Trophoblast cell (in vitro differentiated cells and primary cell): ENCODE data around the gene UQCC5.

Experiments used
- DNase-seq, 2 donors: peaks; one replicate each; pipeline ENCODE4 v3.0.0-alpha.2; 2016
- H2AFZ ChIP-seq: 2 replicates; pipeline ENCODE4 v1.6.1; 2013; ENCODE audit warnings: low read length, moderate library complexity, mild to moderate bottlenecking; ENCODE audit not compliant: insufficient read depth, poor library complexity
- H2AK5ac ChIP-seq: 2 replicates; pipeline ENCODE4 v1.6.1; 2013; ENCODE audit warnings: mild to moderate bottlenecking, low read length
- H2BK120ac ChIP-seq: 2 replicates; pipeline ENCODE4 v1.6.1; 2013; ENCODE audit warnings: low read length, mild to moderate bottlenecking, moderate library complexity; ENCODE audit not compliant: insufficient read depth, poor library complexity
- H2BK12ac ChIP-seq: 2 replicates; pipeline ENCODE4 v1.6.1; 2013; ENCODE audit warnings: mild to moderate bottlenecking, low read length, moderate library complexity
- H2BK5ac ChIP-seq: 2 replicates; pipeline ENCODE4 v1.6.1; 2013; ENCODE audit warnings: low read length, low read depth, moderate library complexity, mild to moderate bottlenecking; ENCODE audit not compliant: poor library complexity
- H3K14ac ChIP-seq: 2 replicates; pipeline ENCODE4 v1.6.1; 2013; ENCODE audit warnings: mild to moderate bottlenecking, low read length
- H3K18ac ChIP-seq: 2 replicates; pipeline ENCODE4 v1.6.1; 2013; ENCODE audit warnings: mild to moderate bottlenecking, low read length
- H3K23ac ChIP-seq: 2 replicates; pipeline ENCODE4 v1.6.1; 2013; ENCODE audit warnings: low read length
- H3K27ac ChIP-seq: 2 replicates; pipeline ENCODE4 v1.5.1; 2013; ENCODE audit warnings: low read depth, mild to moderate bottlenecking, inconsistent platforms, low read length, moderate library complexity
- H3K27me3 ChIP-seq: 2 replicates; pipeline ENCODE4 v1.6.1; 2013; ENCODE audit warnings: inconsistent platforms, mild to moderate bottlenecking, low read length, moderate library complexity; ENCODE audit not compliant: insufficient read depth
- H3K36me3 ChIP-seq, 2 experiments: 1 replicate in 1 of 2; 2 replicates in 1 of 2; pipeline ENCODE4 v1.6.1; 2013; ENCODE audit warnings: low read length in 2 of 2, mild to moderate bottlenecking in 2 of 2, moderate library complexity in 1 of 2; ENCODE audit not compliant: insufficient read depth in 2 of 2, control insufficient read depth in 1 of 2
- H3K4ac ChIP-seq: 2 replicates; pipeline ENCODE4 v1.6.1; 2013; ENCODE audit warnings: low read depth, mild to moderate bottlenecking, low read length, moderate library complexity
- H3K4me1 ChIP-seq, 2 experiments: 1 replicate in 1 of 2; 2 replicates in 1 of 2; pipeline ENCODE4 v1.6.1; 2013; ENCODE audit warnings: low read length in 2 of 2, mild to moderate bottlenecking in 2 of 2, moderate library complexity in 1 of 2; ENCODE audit not compliant: insufficient read depth in 2 of 2, control insufficient read depth in 1 of 2
- H3K4me2 ChIP-seq: 2 replicates; pipeline ENCODE4 v1.6.1; 2013; ENCODE audit warnings: inconsistent platforms, mild to moderate bottlenecking, low read length, moderate library complexity
- H3K4me3 ChIP-seq: 2 replicates; pipeline ENCODE4 v1.5.1; 2013; ENCODE audit warnings: mild to moderate bottlenecking, low read depth, low read length, inconsistent platforms
- H3K79me1 ChIP-seq: one replicate; pipeline ENCODE4 v1.6.1; 2013; ENCODE audit warnings: low read length
- H3K79me2 ChIP-seq: 2 replicates; pipeline ENCODE4 v1.6.1; 2013; ENCODE audit warnings: low read length, mild to moderate bottlenecking; ENCODE audit not compliant: control insufficient read depth, insufficient read depth, poor library complexity
- H3K9ac ChIP-seq: 2 replicates; pipeline ENCODE4 v1.6.1; 2013; ENCODE audit warnings: mild to moderate bottlenecking, low read length
- H3K9me3 ChIP-seq: 2 replicates; pipeline ENCODE4 v1.6.1; 2013; ENCODE audit warnings: low read depth, mild to moderate bottlenecking, control low read depth, inconsistent platforms, low read length; ENCODE audit not compliant: insufficient read depth
- H4K12ac ChIP-seq: 2 replicates; pipeline ENCODE4 v1.6.1; 2013; ENCODE audit warnings: low read depth, mild to moderate bottlenecking, low read length, moderate library complexity
- H4K8ac ChIP-seq: 2 replicates; pipeline ENCODE4 v1.6.1; 2013; ENCODE audit warnings: low read depth, mild to moderate bottlenecking, low read length, moderate library complexity
- H4K91ac ChIP-seq: one replicate; pipeline ENCODE4 v1.6.1; 2013; ENCODE audit warnings: low read depth, mild to moderate bottlenecking, low read length, moderate library complexity
- WGBS: extraction: QIAGEN DNeasy Blood & Tissue Kit; methylation state at CpG from one replicate; pipeline ENCODE4 v1.1.7; 2013; ENCODE audit warnings: missing lambda C conversion rate; ENCODE audit not compliant: insufficient read length, insufficient coverage; ENCODE audit errors: extremely low coverage; 5-methylcytosine and 5-hydroxymethylcytosine counted together

Gene UQCC5

DNA sequence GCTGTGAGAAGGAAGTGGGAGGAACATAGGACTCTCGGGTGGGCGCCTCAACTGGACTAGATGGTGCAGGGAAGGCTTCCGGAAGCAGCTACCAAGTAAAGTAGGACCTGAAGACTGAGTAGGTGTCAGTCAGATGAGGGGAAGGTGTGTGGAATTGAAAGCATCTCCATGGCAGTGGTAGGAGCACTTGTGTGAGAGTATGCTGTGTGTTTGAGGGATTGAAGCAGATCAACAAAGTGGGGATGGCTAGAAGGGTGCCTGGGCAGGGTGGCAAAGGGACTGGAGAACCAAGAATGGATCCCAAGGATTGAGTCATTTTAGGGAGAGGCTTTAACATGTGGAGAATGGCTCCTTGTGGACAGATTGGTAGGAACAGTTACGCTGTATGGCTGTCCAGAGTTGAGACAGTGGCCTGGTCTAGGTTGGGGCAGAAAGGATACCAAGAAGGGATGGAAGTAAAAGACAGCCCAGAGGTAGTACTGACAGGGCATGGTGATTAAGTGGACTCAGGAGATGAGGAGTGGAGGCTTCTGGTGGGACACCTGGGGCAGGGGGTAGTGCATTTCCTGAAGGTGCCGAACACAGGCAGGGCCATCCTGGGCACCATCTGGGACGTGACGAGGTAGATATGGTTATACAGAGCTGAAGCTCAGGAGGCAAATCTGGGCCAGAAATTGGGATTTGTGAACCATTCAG, 1.5 kb downstream of the UQCC5 start:
- Histone ChIP-seq H3K4me2 (peak overlapping the region; percentile 79), H3K14ac (peak overlapping the region; percentile 22), H2BK5ac (no peak overlapping the region), H2BK12ac (no peak overlapping the region), H3K27ac (no peak overlapping the region), H3K9ac (no peak overlapping the region), H3K23ac (no peak overlapping the region), H3K4me3 (peak overlapping the region; percentile 32), H2AK5ac (no peak overlapping the region), H2BK120ac (no peak overlapping the region), H3K36me3 (peaks cover 8 to 13% of the 10 kb centered on the region in 2 experiments), H4K8ac (no peak overlapping the region), H3K79me1 (peaks cover 17% of the 10 kb centered on the region), H3K18ac (peak overlapping the region; percentile 33), H3K79me2 (peaks cover 23% of the 10 kb centered on the region), H4K12ac (no peak overlapping the region), H4K91ac (no peak overlapping the region), H3K4me1 (peaks cover 17 to 22% of the 10 kb centered on the region in 2 experiments), H3K9me3 (peaks cover 2% of the 10 kb centered on the region), H3K4ac (peak overlapping the region; percentile 80), H2AFZ (no peak overlapping the region), H3K27me3 (no peaks in the 10 kb centered on the region)
- no peak for DNase-seq
- no CpG with 5 or more reads among the region's 7 CpGs for WGBS

DNA sequence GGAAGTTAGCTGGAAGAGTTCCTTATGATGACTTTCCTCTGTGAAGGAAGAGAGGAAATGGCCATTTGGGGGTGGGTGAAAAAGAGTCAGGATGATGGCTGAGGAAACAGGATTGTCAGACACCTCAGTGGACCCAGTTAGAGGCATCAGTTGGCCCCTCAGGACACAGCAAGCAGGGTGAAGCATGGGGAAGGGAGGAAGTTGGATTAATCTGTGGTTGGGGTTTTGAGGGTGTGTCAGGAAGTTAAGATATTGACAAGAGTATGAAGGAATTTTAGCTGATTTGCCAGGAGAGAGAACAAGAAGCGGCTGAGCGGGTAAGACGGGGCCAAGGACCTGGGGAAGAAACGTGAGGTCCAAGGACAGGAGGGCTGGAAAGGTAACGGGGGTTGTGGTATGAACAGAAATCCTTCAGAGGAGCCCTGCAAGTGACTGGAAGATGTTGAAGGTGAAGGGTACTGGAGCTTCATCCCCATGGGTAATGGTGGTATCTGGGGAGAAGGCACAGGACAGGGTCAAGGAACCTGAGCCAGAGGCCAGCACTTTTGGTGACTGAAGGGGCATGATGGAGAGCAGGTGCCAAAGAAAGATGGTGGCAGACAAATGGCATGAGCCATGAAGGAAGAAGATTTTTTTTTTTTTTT, 2.7 kb downstream of the UQCC5 start:
- DNase-seq, result no peak
- Histone ChIP-seq H3K79me2 (peaks cover 14% of the 10 kb centered on the region), H3K4me1 (peaks cover 16 to 22% of the 10 kb centered on the region in 2 experiments), H3K9ac (peak overlapping the region; percentile 35), H3K79me1 (peaks cover 8% of the 10 kb centered on the region), H4K12ac (no peak overlapping the region), H3K4ac (peak overlapping the region; percentile 34), H4K8ac (no peak overlapping the region), H2BK5ac (no peak overlapping the region), H3K18ac (peak overlapping the region; percentile 54), H3K9me3 (peaks cover 2% of the 10 kb centered on the region), H2AK5ac (no peak overlapping the region), H3K36me3 (peaks cover 8 to 13% of the 10 kb centered on the region in 2 experiments), H3K4me3 (no peak overlapping the region), H2BK120ac (no peak overlapping the region), H3K4me2 (no peak overlapping the region), H2AFZ (no peak overlapping the region), H2BK12ac (no peak overlapping the region), H3K14ac (no peak overlapping the region), H3K23ac (no peak overlapping the region), H3K27me3 (no peaks in the 10 kb centered on the region), H4K91ac (no peak overlapping the region), H3K27ac (no peak overlapping the region)
- WGBS, result no CpG with 5 or more reads among the region's 5 CpGs

DNA sequence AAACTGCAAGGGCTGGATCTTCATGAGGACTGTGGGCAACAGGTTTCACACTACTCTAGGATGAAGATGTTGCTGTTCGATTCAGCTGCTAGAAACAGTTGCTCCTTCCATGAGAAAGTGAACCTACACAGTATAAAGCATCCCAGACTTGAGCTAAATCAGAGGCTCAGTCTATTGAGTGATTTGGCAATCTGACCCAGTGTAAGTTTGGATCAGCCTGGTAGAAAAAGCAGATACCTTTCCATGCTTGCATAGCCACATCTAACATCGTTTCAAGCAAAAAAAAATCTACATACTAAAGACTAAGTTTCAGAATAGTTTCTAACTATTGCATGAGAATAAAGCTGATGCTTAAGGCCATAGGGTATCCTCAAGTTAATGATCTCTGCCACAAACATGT, 4.6 kb downstream of the UQCC5 start:
- no peaks in the 10 kb centered on the region for H3K27me3 ChIP-seq
- H2AFZ ChIP-seq, result no peak overlapping the region
- H3K4ac ChIP-seq, result no peak overlapping the region
- H3K14ac ChIP-seq, result no peak overlapping the region
- no CpG with 5 or more reads among the region's 2 CpGs for WGBS
- no peak overlapping the region for H3K27ac ChIP-seq
- no peak overlapping the region for H3K9ac ChIP-seq
- H3K4me2 ChIP-seq, result no peak overlapping the region
- H4K12ac ChIP-seq, result no peak overlapping the region
- H3K23ac ChIP-seq, result no peak overlapping the region
- H3K9me3 ChIP-seq, result peaks cover 2% of the 10 kb centered on the region
- H2AK5ac ChIP-seq, result no peak overlapping the region
- no peak for DNase-seq
- peaks cover 5% of the 10 kb centered on the region for H3K79me1 ChIP-seq
- H2BK120ac ChIP-seq, result no peak overlapping the region
- H3K79me2 ChIP-seq, result peaks cover 12% of the 10 kb centered on the region
- peaks cover 10 to 15% of the 10 kb centered on the region in 2 experiments for H3K4me1 ChIP-seq
- H3K36me3 ChIP-seq, result peaks cover 11 to 19% of the 10 kb centered on the region in 2 experiments
- H4K8ac ChIP-seq, result no peak overlapping the region
- H2BK12ac ChIP-seq, result no peak overlapping the region
- no peak overlapping the region for H4K91ac ChIP-seq
- no peak overlapping the region for H3K4me3 ChIP-seq
- H2BK5ac ChIP-seq, result no peak overlapping the region
- H3K18ac ChIP-seq, result no peak overlapping the region

DNA sequence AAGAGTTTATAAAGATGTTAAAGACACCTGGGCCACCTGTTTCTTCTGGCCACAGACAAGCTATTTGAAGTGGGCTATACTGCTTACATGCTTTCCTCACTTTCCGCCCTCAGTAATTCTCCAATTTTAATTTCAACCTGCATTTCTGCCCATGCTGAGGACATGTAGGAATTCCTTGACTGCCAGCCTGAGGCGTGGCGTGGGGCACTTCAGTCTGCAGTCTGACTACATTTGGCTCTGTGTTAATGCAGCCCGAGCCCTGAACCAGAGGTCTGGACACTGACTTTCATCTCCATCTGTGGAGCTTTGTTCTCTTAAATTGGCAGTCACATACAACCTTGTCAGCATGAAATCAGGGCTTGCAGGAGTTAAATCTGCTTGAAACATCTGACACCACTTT, 8.5 kb downstream of the UQCC5 start:
- H3K27me3 ChIP-seq, result no peaks in the 10 kb centered on the region
- no peak overlapping the region for H3K23ac ChIP-seq
- no peak overlapping the region for H2BK12ac ChIP-seq
- H3K14ac ChIP-seq, result no peak overlapping the region
- no peaks in the 10 kb centered on the region for H3K79me2 ChIP-seq
- DNase-seq, result no peak
- no peaks in the 10 kb centered on the region for H3K4me1 ChIP-seq
- no peak overlapping the region for H3K18ac ChIP-seq
- whole genome bisulfite sequencing, result no CpG with 5 or more reads among the region's 4 CpGs
- no peaks in the 10 kb centered on the region for H3K9me3 ChIP-seq
- peaks cover 15 to 22% of the 10 kb centered on the region in 2 experiments for H3K36me3 ChIP-seq
- no peak overlapping the region for H2BK5ac ChIP-seq
- H3K4me3 ChIP-seq, result no peak overlapping the region
- no peak overlapping the region for H2AK5ac ChIP-seq
- H4K91ac ChIP-seq, result no peak overlapping the region
- H3K27ac ChIP-seq, result no peak overlapping the region
- H2BK120ac ChIP-seq, result no peak overlapping the region
- no peak overlapping the region for H3K4ac ChIP-seq
- no peaks in the 10 kb centered on the region for H3K79me1 ChIP-seq
- H3K4me2 ChIP-seq, result no peak overlapping the region
- no peak overlapping the region for H2AFZ ChIP-seq
- no peak overlapping the region for H3K9ac ChIP-seq
- no peak overlapping the region for H4K12ac ChIP-seq
- H4K8ac ChIP-seq, result no peak overlapping the region
